Measurements from ENCODE around the gene FAM177B.

- no peak for TF ChIP-seq YY1 (IDR thresholded peaks at IDR 0.05; ENCODE audit: insufficient read depth, insufficient read length)
- no peak for TF ChIP-seq ZNF274 (IDR thresholded peaks at IDR 0.05; ENCODE audit: low read depth, low read length)
- TF ChIP-seq SUZ12 (IDR thresholded peaks at IDR 0.05; ENCODE audit: extremely low read depth, insufficient read depth, insufficient read length): no peak
Observed at GRCh38 chr1:222750651-222751050, 13.6 kb downstream of the FAM177B start.
